GM20000 (cell line): ENCODE measurements around the gene PGGT1B.

Experiments used
- DNase-seq: peaks from one replicate; pipeline ENCODE4 v3.0.0; 2012; ENCODE audit warnings: low spot score
- CTCF ChIP-seq: IDR thresholded peaks from 2 replicates; pipeline ENCODE4 v1.5.1; 2012; ENCODE audit warnings: mild to moderate bottlenecking, control low read depth; ENCODE audit errors: extremely low read depth, missing control alignments

PGGT1B gene

GRCh38 chr5:115184770-115185169 is 77.9 kb downstream of the PGGT1B start:
- DNase-seq = no peak
- TF ChIP-seq CTCF = no peak

GRCh38 chr5:115181757-115182156 is 80.9 kb downstream of the PGGT1B start:
- TF ChIP-seq CTCF = no peak

GRCh38 chr5:115180165-115180709 is 82.4 kb downstream of the PGGT1B start:
- peak; percentile 66 for DNase-seq

More at GRCh38 chr5:115181757-115182156, 80.9 kb downstream of the PGGT1B start:
- DNase-seq = no peak

GRCh38 chr5:115179394-115180164 is 83.1 kb downstream of the PGGT1B start:
- peak; percentile 56 for DNase-seq
- no peak for TF ChIP-seq CTCF

More at GRCh38 chr5:115180165-115180709, 82.4 kb downstream of the PGGT1B start:
- TF ChIP-seq CTCF = no peak

GRCh38 chr5:115179030-115179393 is 83.7 kb downstream of the PGGT1B start:
- no peak for TF ChIP-seq CTCF

GRCh38 chr5:115170929-115171510 is 91.7 kb downstream of the PGGT1B start:
- no peak for TF ChIP-seq CTCF
- no peak for DNase-seq

More at GRCh38 chr5:115179030-115179393, 83.7 kb downstream of the PGGT1B start:
- no peak for DNase-seq
